WTC11 (cell line): Measurements from ENCODE around the gene ASMT.

ENCODE experiments used
- ESRRA ChIP-seq: sonication (generic); formaldehyde crosslinking; IDR thresholded peaks from 2 replicates; pipeline ENCODE4 v1.8.1; 2022; ENCODE audit warnings: mild to moderate bottlenecking, missing genetic modification reagents, borderline replicate concordance
- GRHL2 ChIP-seq: fragments of 250-450 bp; sonication (Bioruptor Pico); IDR thresholded peaks from 2 replicates; pipeline ENCODE4 v1.8.0; 2022; ENCODE audit warnings: mild to moderate bottlenecking, moderate library complexity; ENCODE audit not compliant: insufficient replicate concordance, severe bottlenecking
- ZNF232 ChIP-seq: sonication (generic); formaldehyde crosslinking; IDR thresholded peaks from 2 replicates; pipeline ENCODE4 v1.8.0; 2022; ENCODE audit warnings: mild to moderate bottlenecking, missing genetic modification reagents
- ZNF317 ChIP-seq: sonication (generic); formaldehyde crosslinking; IDR thresholded peaks from 2 replicates; pipeline ENCODE4 v1.8.1; 2023; ENCODE audit warnings: low read depth, mild to moderate bottlenecking, moderate library complexity, missing genetic modification reagents, borderline replicate concordance
- TF ChIP-seq, protein P1 (sequence below): sonication (generic); formaldehyde crosslinking; IDR thresholded peaks from 2 replicates; pipeline ENCODE4 v1.8.0; 2022; ENCODE audit warnings: mild to moderate bottlenecking, missing genetic modification reagents
- TF ChIP-seq, protein P2 (sequence below): fragments of 200-600 bp; IDR thresholded peaks from 2 replicates; pipeline ENCODE4 v1.8.0; 2022; ENCODE audit warnings: antibody characterized with exemption
- TF ChIP-seq, protein P3 (sequence below): sonication (generic); formaldehyde crosslinking; IDR thresholded peaks from 2 replicates; pipeline ENCODE4 v1.8.1; 2022; ENCODE audit warnings: mild to moderate bottlenecking, moderate library complexity, missing genetic modification reagents

DNA sequence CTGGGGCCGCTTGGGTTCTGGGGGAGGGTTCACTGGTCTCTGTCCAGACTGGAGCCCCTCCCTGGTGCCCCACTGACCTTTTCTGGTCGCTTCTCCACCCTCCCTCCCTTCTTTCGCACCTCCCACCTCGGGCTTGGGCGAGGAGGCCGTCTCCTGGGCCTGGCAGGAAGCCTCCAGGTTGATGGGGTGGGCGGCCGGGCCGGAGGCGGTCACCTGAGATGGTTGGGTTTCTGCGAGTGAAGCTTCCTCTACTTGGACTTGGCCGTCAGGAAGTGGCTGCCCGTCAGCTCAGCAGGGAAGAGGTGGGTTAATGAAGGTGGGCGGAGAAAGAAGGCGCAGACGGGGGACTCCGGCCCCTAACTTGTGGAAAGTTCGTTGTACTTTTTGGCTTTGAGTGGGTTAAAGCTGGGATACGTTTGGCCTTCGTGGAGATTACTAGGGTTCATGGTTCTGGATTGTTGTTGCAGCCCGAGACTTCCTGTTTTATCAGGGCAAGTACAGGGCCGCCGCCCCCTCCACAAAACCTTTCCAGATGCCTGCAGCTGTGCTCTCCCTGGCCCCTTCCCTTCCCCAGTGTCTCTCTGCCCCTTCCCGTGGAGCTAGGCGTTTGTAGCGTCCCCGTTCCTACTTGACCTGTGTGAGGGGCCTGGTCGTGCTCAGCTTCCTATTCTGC lies 22.3 kb upstream of the ASMT start:
- TF ChIP-seq, protein P1, sequence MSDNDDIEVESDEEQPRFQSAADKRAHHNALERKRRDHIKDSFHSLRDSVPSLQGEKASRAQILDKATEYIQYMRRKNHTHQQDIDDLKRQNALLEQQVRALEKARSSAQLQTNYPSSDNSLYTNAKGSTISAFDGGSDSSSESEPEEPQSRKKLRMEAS (CRISPR knock-in tag), result no peak
- TF ChIP-seq, protein P2, sequence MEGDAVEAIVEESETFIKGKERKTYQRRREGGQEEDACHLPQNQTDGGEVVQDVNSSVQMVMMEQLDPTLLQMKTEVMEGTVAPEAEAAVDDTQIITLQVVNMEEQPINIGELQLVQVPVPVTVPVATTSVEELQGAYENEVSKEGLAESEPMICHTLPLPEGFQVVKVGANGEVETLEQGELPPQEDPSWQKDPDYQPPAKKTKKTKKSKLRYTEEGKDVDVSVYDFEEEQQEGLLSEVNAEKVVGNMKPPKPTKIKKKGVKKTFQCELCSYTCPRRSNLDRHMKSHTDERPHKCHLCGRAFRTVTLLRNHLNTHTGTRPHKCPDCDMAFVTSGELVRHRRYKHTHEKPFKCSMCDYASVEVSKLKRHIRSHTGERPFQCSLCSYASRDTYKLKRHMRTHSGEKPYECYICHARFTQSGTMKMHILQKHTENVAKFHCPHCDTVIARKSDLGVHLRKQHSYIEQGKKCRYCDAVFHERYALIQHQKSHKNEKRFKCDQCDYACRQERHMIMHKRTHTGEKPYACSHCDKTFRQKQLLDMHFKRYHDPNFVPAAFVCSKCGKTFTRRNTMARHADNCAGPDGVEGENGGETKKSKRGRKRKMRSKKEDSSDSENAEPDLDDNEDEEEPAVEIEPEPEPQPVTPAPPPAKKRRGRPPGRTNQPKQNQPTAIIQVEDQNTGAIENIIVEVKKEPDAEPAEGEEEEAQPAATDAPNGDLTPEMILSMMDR, result no peak
- no peak for TF ChIP-seq ESRRA (CRISPR knock-in tag)
- TF ChIP-seq GRHL2 (CRISPR knock-in tag), result no peak
- TF ChIP-seq ZNF232 (CRISPR knock-in tag), result no peak
- no peak for TF ChIP-seq ZNF317
- TF ChIP-seq, protein P3, sequence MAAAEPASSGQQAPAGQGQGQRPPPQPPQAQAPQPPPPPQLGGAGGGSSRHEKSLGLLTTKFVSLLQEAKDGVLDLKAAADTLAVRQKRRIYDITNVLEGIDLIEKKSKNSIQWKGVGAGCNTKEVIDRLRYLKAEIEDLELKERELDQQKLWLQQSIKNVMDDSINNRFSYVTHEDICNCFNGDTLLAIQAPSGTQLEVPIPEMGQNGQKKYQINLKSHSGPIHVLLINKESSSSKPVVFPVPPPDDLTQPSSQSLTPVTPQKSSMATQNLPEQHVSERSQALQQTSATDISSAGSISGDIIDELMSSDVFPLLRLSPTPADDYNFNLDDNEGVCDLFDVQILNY (CRISPR knock-in tag), result no peak
